HG03520 (cell line): ENCODE measurements around the gene NIF3L1.
"Not testable (repeated sequence)": the region's sequence is repeated elsewhere in the genome, so short reads cannot be mapped to it uniquely, and the experiment has no call there.

Experiments used
- ATAC-seq: cut with Tn5 transposase; IDR thresholded peaks from one replicate; pipeline ENCODE4 v1.9.1; 2021; ENCODE audit warnings: mild to moderate bottlenecking, moderate library complexity; ENCODE audit not compliant: unreplicated experiment

The NIF3L1 gene

DNA sequence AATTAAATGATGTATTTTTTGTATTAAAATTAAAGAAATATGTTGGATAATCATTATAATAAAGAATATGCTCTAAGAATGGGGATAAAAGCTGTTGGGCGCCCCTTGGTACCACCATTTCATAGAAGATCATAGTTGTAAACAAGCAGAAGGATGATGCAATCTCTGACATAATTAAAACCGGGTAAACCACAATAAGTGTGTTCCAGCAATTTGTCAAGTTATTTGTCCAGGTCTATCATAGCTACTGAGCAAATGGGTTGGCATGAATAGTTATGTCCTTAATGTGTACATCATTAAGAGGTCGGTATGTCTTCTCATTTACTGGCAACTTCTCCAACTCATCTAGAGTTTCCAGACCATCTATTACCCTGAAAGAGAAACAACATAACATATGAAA is 18.0 kb upstream of the NIF3L1 start:
- no peak for ATAC-seq

DNA sequence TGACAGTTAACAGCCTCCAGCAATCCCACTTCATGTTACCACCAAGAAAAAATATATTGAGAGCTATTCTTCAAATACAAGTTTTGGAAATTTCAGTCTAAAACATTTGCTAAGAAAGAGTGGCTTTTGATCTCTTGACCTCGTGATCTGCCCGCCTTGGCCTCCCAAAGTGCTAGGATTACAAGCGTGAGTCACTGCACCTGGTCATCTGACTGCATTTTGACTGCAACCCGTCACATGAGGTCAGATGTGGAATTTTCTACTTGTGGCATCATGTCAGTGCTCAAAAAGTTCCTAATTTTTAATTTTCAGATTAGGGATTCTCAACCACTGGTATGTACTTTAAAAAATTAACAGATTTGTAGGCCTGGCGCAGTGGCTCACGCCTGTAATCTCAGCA is 15.6 kb upstream of the NIF3L1 start:
- no peak for ATAC-seq

DNA sequence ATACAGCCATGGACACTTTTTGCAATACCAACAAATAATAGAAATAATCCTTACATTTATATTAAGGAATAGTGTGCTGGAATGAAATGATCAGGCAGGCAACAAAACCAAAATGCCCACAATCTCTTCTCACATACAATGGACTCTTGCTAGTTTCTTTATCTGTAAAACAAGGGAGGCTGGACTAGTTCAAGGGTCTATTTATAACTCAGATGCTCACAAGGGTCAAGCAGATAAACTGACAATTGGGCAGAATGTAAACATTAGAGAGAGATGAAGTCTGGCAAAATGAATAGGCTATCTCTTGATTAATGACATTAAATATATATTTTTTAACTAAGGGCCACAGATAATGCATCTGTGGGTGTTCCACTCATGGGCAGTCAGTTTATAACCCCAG is 11.7 kb upstream of the NIF3L1 start:
- no peak for ATAC-seq

DNA sequence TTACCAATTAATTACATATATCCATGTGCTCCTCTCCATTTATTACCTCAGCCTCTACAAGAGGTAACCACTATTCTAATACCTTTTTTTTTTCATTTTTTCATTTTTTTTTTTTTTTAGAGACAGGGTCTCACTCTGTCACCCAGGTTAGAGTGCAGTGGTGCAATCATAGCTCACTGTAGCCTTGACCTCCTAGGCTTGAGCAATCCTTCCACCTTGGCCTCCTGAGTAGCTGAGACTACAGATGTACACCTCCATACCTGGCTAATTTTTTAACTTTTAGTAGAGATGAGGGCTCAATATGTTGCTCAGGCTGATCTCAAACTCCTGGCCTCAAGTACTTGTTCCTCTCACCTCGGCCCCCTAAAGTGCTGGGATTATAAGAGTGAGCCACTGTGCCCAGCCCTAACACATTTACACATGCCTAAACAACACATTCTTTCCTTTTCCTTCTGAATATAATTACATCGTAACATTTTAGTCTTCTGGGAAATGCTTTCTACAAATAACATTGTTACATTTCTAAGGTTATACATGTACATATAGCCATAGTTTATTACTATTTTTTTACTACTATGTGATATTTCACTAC is 10.8 kb upstream of the NIF3L1 start:
- ATAC-seq = no peak

DNA sequence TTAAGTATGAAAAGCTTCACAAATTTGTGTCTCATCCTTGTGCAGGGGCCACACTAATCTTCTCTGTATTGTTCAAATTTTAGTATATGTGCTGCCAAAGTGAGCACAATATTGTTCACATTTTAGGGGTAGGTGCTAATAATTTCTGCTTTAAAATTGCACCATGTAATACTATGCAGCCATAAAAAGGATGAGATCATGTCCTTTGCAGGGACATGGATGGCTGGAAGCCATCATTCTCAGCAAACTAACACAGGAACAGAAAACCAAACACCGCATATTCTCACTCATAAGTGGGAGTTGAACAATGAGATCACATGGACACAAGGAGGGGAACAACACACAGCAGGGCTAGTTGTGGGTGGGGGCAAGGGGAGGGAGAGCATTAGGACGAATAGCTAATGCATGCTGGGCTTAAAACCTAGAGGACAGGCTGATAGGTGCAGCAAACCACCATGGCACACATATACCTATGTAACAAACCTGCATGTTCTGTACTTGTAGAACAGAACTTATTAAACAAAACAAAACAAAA is 7.4 kb upstream of the NIF3L1 start:
- not testable (repeated sequence) for ATAC-seq

DNA sequence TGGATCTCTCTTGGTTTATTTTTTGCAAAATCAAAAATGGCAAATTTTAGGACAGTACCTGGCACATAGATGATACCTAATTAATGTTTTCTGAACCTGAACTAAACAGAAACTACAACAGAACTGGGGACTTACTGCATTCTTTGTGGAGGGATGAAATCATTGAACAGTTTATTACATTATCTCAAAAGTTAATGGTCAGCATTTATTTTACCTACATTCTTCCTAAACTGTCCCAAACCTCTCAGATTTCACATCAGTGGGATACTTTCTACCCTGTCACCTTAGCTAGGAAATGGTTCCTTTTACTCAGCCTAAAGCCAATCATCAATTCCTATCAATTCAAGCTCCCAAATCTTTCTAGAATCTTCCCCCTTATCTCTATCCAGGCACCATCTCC is 10.3 kb downstream of the NIF3L1 start:
- ATAC-seq = no peak

DNA sequence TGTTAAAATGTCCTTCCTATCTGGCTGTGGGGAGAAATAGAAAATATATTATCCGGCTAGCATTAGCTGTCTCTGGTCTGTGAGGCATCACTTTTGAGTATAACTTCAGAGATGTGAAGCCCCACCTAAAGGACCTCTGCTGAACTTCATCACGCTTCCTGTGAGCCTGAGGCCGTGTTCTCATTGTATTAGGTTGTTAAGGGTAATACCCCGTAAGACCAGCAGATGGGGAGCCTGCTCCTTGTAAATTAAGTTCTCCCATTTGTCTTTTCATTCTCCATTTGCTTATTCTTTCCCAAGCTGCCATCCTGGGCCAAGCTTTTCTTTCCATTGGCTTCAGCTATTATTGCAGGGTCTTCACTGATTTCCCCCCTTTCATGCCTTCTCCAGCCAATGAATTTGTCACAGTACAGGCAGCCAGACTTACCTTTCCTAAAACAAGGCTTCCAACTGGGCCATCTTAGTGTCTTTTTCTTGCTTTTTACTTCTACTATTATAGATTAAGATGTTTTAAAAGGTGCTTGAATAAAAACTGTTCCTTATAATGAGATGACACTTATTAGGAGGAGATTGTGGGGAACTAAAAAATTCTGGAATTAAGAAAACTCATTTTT is 12.4 kb downstream of the NIF3L1 start:
- peak; percentile 97 for ATAC-seq

DNA sequence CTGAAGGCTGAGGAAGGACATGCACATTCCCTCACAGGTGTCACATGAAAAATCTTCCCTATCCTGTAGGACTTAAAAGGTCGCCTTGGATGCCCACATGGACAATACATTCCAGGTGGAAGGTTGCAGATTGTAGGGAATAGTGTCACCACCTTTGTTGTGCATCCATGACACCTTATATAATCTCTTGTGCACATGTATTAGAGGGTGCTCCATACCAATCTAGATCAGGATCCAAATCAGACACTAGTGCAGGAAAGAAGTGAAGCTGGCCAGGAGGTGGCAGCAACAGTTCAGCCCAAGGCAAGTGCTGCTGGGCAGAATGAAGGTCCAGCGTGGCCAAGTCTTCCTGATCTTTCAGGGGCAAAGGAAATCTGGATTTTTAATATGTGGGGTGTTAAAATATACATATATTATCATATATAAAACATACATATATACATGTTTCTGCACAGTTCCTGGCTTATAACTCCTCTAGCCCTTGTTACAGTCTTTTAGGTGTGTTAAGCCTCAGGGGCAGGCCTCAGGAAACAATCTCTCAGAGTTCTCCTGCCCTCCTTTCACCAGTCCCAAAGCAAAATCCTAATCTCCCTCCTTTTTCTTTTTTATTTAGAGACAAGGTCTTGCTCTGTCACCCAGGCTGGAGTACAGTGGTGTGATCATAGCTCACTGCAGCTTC is 16.6 kb downstream of the NIF3L1 start:
- no peak for ATAC-seq

DNA sequence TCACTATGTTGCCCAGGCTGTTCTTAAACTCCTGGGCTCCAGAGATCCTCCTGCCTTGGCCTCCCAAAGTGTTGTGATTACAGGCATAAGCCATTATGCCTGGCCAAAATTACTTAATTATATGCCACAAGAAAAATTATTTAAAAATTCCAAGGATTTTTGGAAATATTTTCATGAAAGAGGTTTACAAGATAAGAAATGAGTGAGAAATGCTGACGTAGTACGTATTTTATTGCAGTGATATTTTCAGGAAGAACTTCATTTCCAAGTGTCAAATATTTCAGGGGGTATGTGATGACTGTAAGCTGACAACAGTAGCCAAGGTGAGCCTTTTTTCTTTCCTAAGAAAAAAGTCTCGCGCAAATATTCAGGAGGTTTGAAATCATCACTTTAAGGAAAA is 20.8 kb downstream of the NIF3L1 start:
- ATAC-seq = no peak

DNA sequence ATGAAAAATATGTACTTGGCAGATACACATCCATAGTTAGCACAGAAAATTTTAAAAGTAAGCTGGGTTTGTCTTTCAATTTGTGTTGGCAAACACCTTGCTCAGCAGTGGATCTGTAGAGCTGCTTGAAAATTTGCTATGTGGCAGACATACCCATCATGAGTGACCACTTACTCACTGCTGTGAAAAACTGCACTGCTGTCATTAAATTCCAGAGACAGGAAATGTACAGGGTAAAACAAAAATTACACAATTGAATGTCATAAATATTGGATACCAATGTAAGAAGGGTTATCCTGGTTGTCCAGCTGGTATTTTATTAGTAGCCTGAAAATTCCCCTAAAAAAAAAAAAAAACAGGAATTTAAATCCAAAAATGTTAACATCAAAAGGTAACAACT is 24.5 kb downstream of the NIF3L1 start:
- no peak for ATAC-seq

DNA sequence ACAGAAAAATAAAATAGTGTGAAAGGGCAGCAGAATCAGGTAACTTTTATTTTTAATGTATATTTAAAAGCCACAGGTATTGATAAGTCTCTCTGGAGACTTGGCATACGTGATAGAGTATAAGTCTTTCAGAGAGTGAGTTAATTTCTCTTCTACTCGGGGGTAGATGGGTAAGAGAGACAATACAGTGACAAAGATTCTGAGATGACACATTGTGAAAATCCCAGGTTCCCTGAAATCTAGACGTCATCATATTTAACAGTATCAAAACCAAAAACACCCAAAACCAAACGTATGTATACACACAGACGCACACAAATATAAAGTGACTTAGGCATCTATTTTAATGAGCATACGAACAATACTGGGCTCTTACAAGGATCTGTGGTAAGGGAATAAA is 33.3 kb downstream of the NIF3L1 start:
- no peak for ATAC-seq

DNA sequence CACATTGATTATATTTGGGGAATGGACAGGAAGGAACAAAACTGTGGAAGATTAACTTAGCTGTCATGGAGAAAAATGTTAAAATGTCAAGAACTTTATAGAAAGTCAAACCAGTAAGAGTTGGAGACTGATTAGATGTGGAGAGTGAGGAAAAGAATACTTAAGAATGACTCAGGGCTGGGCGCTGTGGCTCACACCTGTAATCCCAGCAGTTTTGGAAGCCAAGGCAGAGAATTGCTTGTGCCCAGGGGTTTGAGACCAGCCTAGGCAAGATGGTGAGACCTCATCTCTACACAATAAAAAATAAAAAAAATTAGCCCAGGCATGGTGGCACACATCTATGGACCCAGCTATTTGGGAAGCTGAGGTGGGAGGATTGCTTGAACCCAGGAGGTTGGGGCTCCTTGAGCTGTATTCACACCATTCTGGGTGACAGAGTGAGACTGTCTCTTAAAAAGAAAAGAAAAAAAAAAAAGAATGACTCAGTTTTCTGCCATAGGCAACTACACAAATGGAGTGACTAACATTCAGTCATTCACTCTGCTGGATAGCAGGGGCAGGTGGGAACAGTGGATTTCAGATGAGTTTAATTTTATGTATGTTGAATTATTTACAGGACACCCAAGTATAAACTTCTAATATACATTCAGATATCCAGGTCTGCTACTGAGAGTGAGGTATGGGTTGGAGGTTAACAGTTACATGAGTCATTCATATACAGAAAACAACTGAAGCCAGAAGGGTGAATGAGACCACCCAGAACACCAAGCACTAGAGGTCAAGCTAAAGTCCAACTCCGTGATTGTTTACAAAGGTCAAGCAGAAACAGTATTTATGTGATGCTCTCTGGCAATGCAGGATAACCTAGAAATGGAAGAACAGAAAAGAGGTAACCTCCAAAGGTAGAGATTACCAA is 40.4 kb downstream of the NIF3L1 start:
- no peak for ATAC-seq

DNA sequence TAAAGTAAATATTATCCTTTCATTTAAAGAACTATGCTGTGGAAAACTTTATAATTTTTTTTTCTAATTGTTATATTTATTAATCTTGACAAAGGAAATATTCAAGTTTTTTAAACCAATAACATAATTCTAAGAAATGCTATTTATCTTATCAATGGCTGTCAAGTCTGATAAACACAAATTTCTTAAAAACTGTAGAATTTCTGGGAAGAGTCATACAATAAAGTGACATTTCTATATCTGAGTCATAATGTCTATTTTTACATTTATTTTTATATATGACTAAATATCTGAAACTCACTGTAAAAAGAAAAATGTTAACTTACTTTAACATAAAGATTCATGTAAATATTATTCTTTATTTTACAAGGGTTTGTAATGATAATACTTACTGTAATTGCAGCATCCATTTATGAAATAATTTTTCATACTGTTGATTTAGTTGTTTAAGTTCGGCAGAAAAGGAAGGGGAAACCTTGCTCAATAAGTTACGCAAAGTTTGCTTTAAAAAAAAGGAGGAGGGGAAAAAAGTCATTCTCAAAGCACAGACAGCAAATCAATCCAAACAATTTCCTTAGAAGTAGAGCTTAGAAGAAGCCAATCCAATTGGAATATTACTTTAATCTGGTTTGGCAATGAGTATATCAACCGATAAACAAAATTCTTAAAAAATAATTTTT is 41.9 kb downstream of the NIF3L1 start:
- ATAC-seq = no peak

DNA sequence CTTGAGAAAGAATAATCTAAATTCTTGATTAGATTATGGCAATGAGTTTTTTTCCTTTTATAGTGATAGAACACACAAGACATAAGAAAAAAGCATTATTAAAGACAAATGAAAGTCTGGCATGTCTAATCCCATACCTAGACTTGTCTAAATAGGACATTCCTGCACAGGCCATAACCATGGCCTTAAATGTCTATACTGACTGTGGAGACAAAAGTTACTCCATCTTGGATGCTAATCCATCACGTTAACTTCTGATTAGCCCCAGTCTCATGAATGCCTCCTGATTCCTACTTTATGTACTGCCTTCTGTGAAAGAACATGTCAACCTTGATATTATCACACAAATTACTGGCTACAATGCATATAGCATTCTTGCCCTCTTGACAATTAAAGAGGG is 50.7 kb downstream of the NIF3L1 start:
- no peak for ATAC-seq

DNA sequence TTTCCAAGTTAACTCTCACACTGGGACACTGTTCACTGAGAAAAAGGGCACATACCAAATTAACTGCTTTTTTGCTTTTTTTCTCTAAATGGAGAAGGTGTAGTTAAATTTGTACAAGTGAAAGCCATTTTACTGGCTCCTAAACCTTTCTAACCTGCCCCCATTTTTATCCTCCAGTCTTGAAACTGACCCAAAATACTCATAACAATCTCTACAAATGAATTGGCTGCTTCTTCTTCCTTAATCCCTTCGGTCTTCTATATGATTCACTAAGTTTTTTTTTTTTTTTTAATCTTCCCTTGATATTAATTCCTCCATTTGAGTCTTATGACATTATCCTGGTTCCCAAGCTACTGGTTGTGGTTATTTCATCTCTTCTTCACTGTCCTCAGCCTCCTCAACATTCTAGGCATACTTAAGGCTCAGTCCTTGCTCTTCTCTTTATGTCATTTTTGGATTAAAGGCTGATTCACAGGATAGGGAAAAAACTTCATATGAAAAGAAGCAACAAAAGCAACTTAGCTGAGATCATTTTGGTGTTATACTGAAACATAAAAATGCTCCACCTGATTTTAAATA is 54.4 kb downstream of the NIF3L1 start:
- ATAC-seq = no peak

DNA sequence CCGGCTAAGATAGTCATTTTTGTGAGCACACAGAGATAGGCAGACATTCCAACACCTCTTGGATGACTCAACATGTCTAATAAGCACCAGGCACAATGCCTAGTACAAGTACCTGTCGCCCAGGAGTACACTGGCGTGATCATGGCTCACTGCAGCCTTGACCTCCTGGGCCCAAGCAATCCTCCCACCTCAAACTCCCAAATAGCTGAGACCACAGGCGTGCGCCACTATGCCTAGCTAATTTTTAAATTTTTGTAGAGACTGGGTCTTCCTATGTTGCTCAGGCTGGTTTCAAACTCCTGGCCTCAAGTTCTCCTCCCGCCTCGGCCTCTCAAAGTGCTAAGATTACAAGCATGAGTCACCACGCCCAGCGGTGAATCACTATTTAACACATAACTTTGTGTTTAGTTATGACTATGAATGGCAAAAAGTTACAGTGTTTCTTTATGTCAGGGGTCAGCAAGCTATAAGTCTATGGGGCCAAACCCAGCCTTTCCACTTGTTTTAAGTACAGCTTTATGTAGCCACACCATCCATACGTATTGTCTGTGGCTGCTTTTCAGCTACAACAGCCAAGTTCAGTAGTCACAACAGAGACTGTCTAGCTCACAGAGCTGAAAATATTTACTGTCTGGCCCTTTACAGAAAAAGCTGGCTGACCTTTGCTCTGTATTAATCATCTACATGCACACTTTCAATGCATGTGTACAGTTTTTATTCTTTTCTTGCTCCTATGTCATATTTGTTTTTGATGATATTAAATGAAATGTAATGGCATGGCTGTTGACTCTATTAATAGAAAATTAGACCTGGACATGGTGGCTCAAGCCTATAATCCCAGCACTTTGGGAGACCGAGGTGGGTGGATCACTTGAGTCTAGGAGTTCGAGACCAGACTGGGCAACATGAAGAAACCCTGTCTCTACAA is 55.6 kb downstream of the NIF3L1 start:
- ATAC-seq = no peak

DNA sequence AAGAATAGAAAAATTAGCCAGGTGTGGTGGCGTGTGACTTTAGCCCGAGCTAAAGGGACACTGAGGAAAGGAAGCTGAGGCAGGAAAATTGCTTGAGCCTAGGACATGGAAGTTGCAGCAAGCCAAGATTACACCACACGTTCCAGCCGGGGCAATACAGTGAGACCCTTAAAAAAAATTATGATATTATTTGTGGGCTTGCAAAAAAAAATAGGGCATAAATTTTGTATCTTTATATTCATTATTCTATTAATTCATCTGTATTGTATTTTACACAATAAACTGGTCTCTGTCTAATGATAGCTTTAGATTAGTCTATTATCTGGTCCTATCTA is 56.2 kb downstream of the NIF3L1 start:
- ATAC-seq = no peak

DNA sequence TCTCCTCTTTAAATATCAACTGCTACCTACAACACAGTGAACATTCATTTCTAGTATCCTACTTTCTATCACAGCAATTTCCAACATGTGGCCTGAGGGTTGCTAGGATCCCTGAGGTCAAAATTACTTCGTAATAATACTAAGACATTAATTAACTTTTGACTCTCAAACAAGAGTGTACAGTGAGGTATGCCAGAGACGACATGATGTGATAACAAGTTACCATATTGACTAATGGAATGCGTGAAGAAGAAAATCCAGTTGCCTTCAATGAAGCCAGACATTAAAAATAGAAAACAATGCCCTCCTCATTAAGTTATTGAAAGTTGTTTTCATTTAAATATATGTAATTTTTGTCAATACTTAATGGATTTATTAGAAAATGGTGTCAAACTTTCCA is 61.2 kb downstream of the NIF3L1 start:
- ATAC-seq = no peak
